ENCODE measurements around the gene ZDHHC11B.

ZDHHC11B gene

DNA sequence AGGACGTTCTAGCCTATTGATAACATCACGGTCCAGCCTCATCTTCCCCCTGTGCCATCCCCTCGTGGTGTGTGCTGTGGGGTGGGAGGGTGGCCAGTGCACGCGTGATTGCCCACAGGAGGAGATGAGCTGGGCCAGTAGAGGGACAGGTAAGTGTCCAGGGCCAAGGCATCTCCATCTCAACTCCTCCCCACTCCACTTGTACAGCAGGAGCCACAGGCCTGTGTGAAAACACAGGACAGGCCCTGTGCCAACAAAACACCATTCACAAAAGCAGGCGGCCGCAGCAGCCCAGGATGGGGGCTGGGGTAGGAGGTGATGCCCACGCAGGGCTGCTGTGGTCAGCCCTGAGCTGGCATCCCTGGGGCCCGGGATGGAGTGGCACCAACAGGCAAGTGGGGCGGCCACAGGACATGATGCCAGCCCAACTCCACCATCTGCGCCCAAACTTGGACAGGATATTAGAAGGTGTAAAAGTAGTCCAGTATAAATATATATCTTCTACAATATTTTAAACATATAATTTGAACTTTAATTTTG is 124.0 kb downstream of the ZDHHC11B start:
- DNase-seq (ENCODE audit: low read depth in 2 of 2) = no peak

Measured in fibroblast of skin of left quadriceps (primary cell).